Stimulated activated naive CD8-positive, alpha-beta T cell treated with anti-CD3 and anti-CD28 coated beads, Interleukin-15, amount 100 ng/mL, for 72 hours (primary cell): ENCODE data around the gene GRIN3B.

Source experiments
- ATAC-seq: fragments of 150-1000 bp; cut with Tn5 transposase; 2 replicates; pipeline ENCODE4 v1.10.0; 2021; ENCODE audit warnings: mild to moderate bottlenecking, moderate library complexity
- DNase-seq, 2 donors: peaks; one replicate each; pipeline ENCODE4 v3.0.0; 2021 to 2022
- H3K27ac Mint-ChIP-seq, 2 donors: one replicate each; pipeline ENCODE4 v1.8.0; 2022; ENCODE audit warnings: mild to moderate bottlenecking in 2 of 2, mixed read lengths in 2 of 2, moderate library complexity in 2 of 2
- H3K27me3 Mint-ChIP-seq: one replicate; pipeline ENCODE4 v1.8.0; 2022; ENCODE audit warnings: mixed read lengths
- H3K4me1 Mint-ChIP-seq: one replicate; pipeline ENCODE4 v1.8.0; 2022; ENCODE audit warnings: mild to moderate bottlenecking, mixed read lengths
- H3K4me3 Mint-ChIP-seq, 2 donors: one replicate each; pipeline ENCODE4 v1.8.0; 2022; ENCODE audit warnings: mild to moderate bottlenecking in 2 of 2, mixed read lengths in 2 of 2, moderate library complexity in 1 of 2
- H3K9me3 Mint-ChIP-seq, 2 donors: one replicate each; pipeline ENCODE4 v1.8.0; 2022; ENCODE audit warnings: mixed read lengths in 2 of 2

GRIN3B gene

GRCh38 chr19:993831-994393 lies 6.3 kb upstream of the GRIN3B start:
- no peak for DNase-seq

GRCh38 chr19:994516-994915 lies 5.7 kb upstream of the GRIN3B start:
- peaks cover 23% of the 10 kb centered on the region for H3K4me1 Mint-ChIP-seq
- H3K4me3 Mint-ChIP-seq, result no peak overlapping the region
- peak overlapping the region in 1 of 2 donors; percentile 63 for H3K27ac Mint-ChIP-seq
- H3K27me3 Mint-ChIP-seq, result peaks cover 25% of the 10 kb centered on the region
- DNase-seq, result no peak
- no peak for ATAC-seq
- H3K9me3 Mint-ChIP-seq, result no peaks in the 10 kb centered on the region

More at GRCh38 chr19:993831-994393, 6.3 kb upstream of the GRIN3B start:
- H3K27me3 Mint-ChIP-seq, result peaks cover 19% of the 10 kb centered on the region
- no peak overlapping the region for H3K27ac Mint-ChIP-seq
- ATAC-seq, result no peak
- no peak overlapping the region for H3K4me3 Mint-ChIP-seq
- no peaks in the 10 kb centered on the region for H3K9me3 Mint-ChIP-seq
- H3K4me1 Mint-ChIP-seq, result peaks cover 21% of the 10 kb centered on the region

GRCh38 chr19:995051-995827 lies 5.0 kb upstream of the GRIN3B start:
- ATAC-seq (no peak), DNase-seq (no peak)
- no peak overlapping the region for H3K4me3 Mint-ChIP-seq
- peaks cover 30% of the 10 kb centered on the region for H3K27me3 Mint-ChIP-seq
- no peak overlapping the region for H3K27ac Mint-ChIP-seq
- peaks cover 23% of the 10 kb centered on the region for H3K4me1 Mint-ChIP-seq
- H3K9me3 Mint-ChIP-seq, result no peaks in the 10 kb centered on the region

GRCh38 chr19:996051-996838 lies 4.0 kb upstream of the GRIN3B start:
- DNase-seq, result peak; percentile 58 to 71
- Mint-ChIP-seq H3K9me3 (no peaks in the 10 kb centered on the region), H3K4me3 (peak overlapping the region; percentile 50 to 85)

GRCh38 chr19:998064-998463 lies 2.2 kb upstream of the GRIN3B start:
- DNase-seq, result no peak
- H3K27me3 Mint-ChIP-seq, result peaks cover 48% of the 10 kb centered on the region
- H3K4me3 Mint-ChIP-seq, result no peak overlapping the region
- no peaks in the 10 kb centered on the region for H3K9me3 Mint-ChIP-seq
- H3K4me1 Mint-ChIP-seq, result peaks cover 30% of the 10 kb centered on the region
- no peak overlapping the region for H3K27ac Mint-ChIP-seq
- no peak for ATAC-seq

More at GRCh38 chr19:996051-996838, 4.0 kb upstream of the GRIN3B start:
- ATAC-seq, result peak; percentile 61
- Mint-ChIP-seq H3K27ac (peak overlapping the region in 1 of 2 donors; percentile 91), H3K27me3 (peaks cover 36% of the 10 kb centered on the region), H3K4me1 (peaks cover 28% of the 10 kb centered on the region)

- Mint-ChIP-seq H3K27ac (no peak overlapping the region), H3K27me3 (peaks cover 48% of the 10 kb centered on the region), H3K4me3 (peak overlapping the region in 1 of 2 donors; percentile 17), H3K9me3 (no peaks in the 10 kb centered on the region), H3K4me1 (peaks cover 30% of the 10 kb centered on the region)
- no peak for DNase-seq
- ATAC-seq, result no peak
Observed at GRCh38 chr19:999379-999719, 870 bp upstream of the GRIN3B start.

GRCh38 chr19:1000591-1001537 lies 645 bp downstream of the GRIN3B start:
- Mint-ChIP-seq H3K27me3 (peaks cover 48% of the 10 kb centered on the region), H3K4me1 (peaks cover 26% of the 10 kb centered on the region), H3K27ac (peak overlapping the region in 1 of 2 donors; percentile 74), H3K4me3 (peak overlapping the region; percentile 39 to 53), H3K9me3 (no peaks in the 10 kb centered on the region)
- DNase-seq (no peak), ATAC-seq (no peak)

GRCh38 chr19:1001538-1002166 lies 1.4 kb downstream of the GRIN3B start:
- peak; percentile 70 to 74 for DNase-seq
- no peak overlapping the region for H3K27ac Mint-ChIP-seq
- ATAC-seq, result peak; percentile 60
- H3K9me3 Mint-ChIP-seq, result no peaks in the 10 kb centered on the region
- peaks cover 18% of the 10 kb centered on the region for H3K4me1 Mint-ChIP-seq
- peak overlapping the region in 1 of 2 donors; percentile 53 for H3K4me3 Mint-ChIP-seq
- peaks cover 43% of the 10 kb centered on the region for H3K27me3 Mint-ChIP-seq

- Mint-ChIP-seq H3K4me1 (peaks cover 14% of the 10 kb centered on the region), H3K9me3 (no peaks in the 10 kb centered on the region), H3K4me3 (no peak overlapping the region), H3K27ac (no peak overlapping the region), H3K27me3 (peaks cover 42% of the 10 kb centered on the region)
- no peak for DNase-seq
- ATAC-seq, result no peak
Observed at GRCh38 chr19:1002600-1002999, 2.4 kb downstream of the GRIN3B start.

GRCh38 chr19:1003283-1003682 lies 3.1 kb downstream of the GRIN3B start:
- no peak overlapping the region for H3K4me3 Mint-ChIP-seq
- peaks cover 14% of the 10 kb centered on the region for H3K4me1 Mint-ChIP-seq
- ATAC-seq, result no peak
- DNase-seq, result no peak
- H3K27me3 Mint-ChIP-seq, result peaks cover 35% of the 10 kb centered on the region
- H3K27ac Mint-ChIP-seq, result no peak overlapping the region
- H3K9me3 Mint-ChIP-seq, result no peaks in the 10 kb centered on the region

- DNase-seq, result no peak
- Mint-ChIP-seq H3K27me3 (peaks cover 25% of the 10 kb centered on the region), H3K4me1 (peaks cover 9% of the 10 kb centered on the region), H3K27ac (no peak overlapping the region), H3K9me3 (no peaks in the 10 kb centered on the region), H3K4me3 (no peak overlapping the region)
- no peak for ATAC-seq
Observed at GRCh38 chr19:1004204-1004802, 4.1 kb downstream of the GRIN3B start.

- Mint-ChIP-seq H3K9me3 (no peaks in the 10 kb centered on the region), H3K27ac (peak overlapping the region in 1 of 2 donors; percentile 82), H3K4me1 (peaks cover 7% of the 10 kb centered on the region), H3K4me3 (peak overlapping the region in 1 of 2 donors; percentile 13), H3K27me3 (peaks cover 18% of the 10 kb centered on the region)
- ATAC-seq (no peak), DNase-seq (no peak)
Observed at GRCh38 chr19:1004803-1005664, 4.8 kb downstream of the GRIN3B start.

- Mint-ChIP-seq H3K4me1 (no peaks in the 10 kb centered on the region), H3K27me3 (peaks cover 9% of the 10 kb centered on the region), H3K27ac (peak overlapping the region in 1 of 2 donors; percentile 49), H3K9me3 (no peaks in the 10 kb centered on the region), H3K4me3 (no peak overlapping the region)
- no peak for DNase-seq
- ATAC-seq, result no peak
Observed at GRCh38 chr19:1006711-1007398, 6.6 kb downstream of the GRIN3B start.
